ENCODE results near the gene SERF2. TPM values are rescaled to one million over a fixed set of nuclear protein-coding genes. Genes with fewer than 3 reads are reported as not detected.

SERF2 gene
- total and polyA plus RNA-seq, 2 of the 13 experiments (the other 11 are each of a cell fraction or from before 2014, with no cell fraction given), result 811 to 1,257 TPM

GRCh38 chr15:43826508-43827341, 34.6 kb downstream of the SERF2 start, which contains the start of gene WDR76 (continued):
- TF ChIP-seq ETS1 (CRISPR knock-in tag; IDR thresholded peaks at IDR 0.05) (no peak), RXRA (CRISPR knock-in tag; IDR thresholded peaks at IDR 0.05) (0 out of 2 replicates have a peak, but pooled peaks have one; percentile 24), PTBP1 (IDR thresholded peaks at IDR 0.05; ENCODE audit: low read depth, low read length, poor library complexity, severe bottlenecking) (no peak), MIXL1 (CRISPR knock-in tag; IDR thresholded peaks at IDR 0.05) (no peak), ZNF136 (CRISPR knock-in tag; IDR thresholded peaks at IDR 0.05; ENCODE audit: low read depth) (no peak), THAP7 (CRISPR knock-in tag; IDR thresholded peaks at IDR 0.05) (no peak), SP4 (CRISPR knock-in tag; IDR thresholded peaks at IDR 0.05) (no peak), CEBPB (IDR thresholded peaks at IDR 0.05; ENCODE audit: borderline replicate concordance, low read depth, low read length) (no peak), ZFY (CRISPR knock-in tag; IDR thresholded peaks at IDR 0.05) (peak; percentile 62), IKZF5 (CRISPR knock-in tag; IDR thresholded peaks at IDR 0.05) (no peak), ZFP36 (IDR thresholded peaks at IDR 0.05; ENCODE audit: borderline replicate concordance, low read depth, low read length, partially characterized antibody) (no peak), ZNF513 (CRISPR knock-in tag; conservative IDR thresholded peaks at IDR 0.05) (no peak), CCDC6 (CRISPR knock-in tag; IDR thresholded peaks at IDR 0.05) (no peak), ZNF891 (CRISPR knock-in tag; IDR thresholded peaks at IDR 0.05) (peak; percentile 38; the same call in 1 of the 2 replicates), AGO2 (optimal IDR thresholded peaks at IDR 0.05; ENCODE audit: low read depth, low read length) (no peak), MBNL3 (CRISPR knock-in tag; conservative IDR thresholded peaks at IDR 0.05) (no peak), ZGPAT (CRISPR knock-in tag; IDR thresholded peaks at IDR 0.05) (no peak), PPARG (CRISPR knock-in tag; conservative IDR thresholded peaks at IDR 0.05) (no peak), ZNF605 (CRISPR knock-in tag; IDR thresholded peaks at IDR 0.05) (0 out of 2 replicates have a peak, but pooled peaks have one; percentile 33), SP5 (CRISPR knock-in tag; IDR thresholded peaks at IDR 0.05; ENCODE audit: borderline replicate concordance, low read depth) (0 out of 2 replicates have a peak, but pooled peaks have one; percentile 26), RAD21 (CRISPR knock-in tag; IDR thresholded peaks at IDR 0.05) (no peak), RFXAP (CRISPR knock-in tag; IDR thresholded peaks at IDR 0.05; ENCODE audit: borderline replicate concordance) (no peak), STAG1 (CRISPR knock-in tag; IDR thresholded peaks at IDR 0.05) (no peak), ZNF740 (CRISPR knock-in tag; IDR thresholded peaks at IDR 0.05) (no peak)

Measured in HepG2 (cell line).